ENCODE data around the gene TCERG1.

Gene TCERG1

DNA sequence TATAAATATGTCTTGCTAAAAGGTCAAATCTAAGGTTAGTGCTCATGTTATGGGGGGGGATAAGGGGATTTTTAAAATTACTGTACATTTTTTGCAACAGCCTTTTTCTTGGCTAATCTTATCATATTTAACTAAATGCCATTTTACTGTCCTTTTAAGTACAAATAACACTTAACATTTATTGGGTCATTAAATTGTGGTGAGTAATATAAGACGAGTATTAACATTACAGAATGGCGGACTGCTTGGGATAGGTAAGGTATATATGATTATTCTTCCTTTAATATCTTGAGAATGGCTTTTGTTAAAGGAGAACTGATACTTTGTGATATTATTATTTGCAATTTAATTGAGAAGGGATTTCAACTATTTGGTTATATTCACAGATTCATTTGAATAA lies 35.6 kb downstream of the TCERG1 start:
- no peak overlapping the region for H3K4me3 ChIP-seq (ENCODE audit: insufficient read depth, low read depth, low read length)
- H3K4me1 ChIP-seq (ENCODE audit: control insufficient read depth, insufficient read depth, low read length), result no peaks in the 10 kb centered on the region
- peaks cover 34% of the 10 kb centered on the region for H3K36me3 ChIP-seq (ENCODE audit: control insufficient read depth, insufficient read depth, low read length)
- no peaks in the 10 kb centered on the region for H3K9me3 ChIP-seq (ENCODE audit: control insufficient read depth, low read length)
- H3K27ac ChIP-seq (ENCODE audit: insufficient read depth, low read depth, low read length, poor library complexity, severe bottlenecking), result no peak overlapping the region
- H3K27me3 ChIP-seq (ENCODE audit: control insufficient read depth, insufficient read depth, low read length, poor library complexity, severe bottlenecking), result no peaks in the 10 kb centered on the region
- 100% methylated on average over 2 of the region's 2 CpGs for WGBS, 2 experiments

DNA sequence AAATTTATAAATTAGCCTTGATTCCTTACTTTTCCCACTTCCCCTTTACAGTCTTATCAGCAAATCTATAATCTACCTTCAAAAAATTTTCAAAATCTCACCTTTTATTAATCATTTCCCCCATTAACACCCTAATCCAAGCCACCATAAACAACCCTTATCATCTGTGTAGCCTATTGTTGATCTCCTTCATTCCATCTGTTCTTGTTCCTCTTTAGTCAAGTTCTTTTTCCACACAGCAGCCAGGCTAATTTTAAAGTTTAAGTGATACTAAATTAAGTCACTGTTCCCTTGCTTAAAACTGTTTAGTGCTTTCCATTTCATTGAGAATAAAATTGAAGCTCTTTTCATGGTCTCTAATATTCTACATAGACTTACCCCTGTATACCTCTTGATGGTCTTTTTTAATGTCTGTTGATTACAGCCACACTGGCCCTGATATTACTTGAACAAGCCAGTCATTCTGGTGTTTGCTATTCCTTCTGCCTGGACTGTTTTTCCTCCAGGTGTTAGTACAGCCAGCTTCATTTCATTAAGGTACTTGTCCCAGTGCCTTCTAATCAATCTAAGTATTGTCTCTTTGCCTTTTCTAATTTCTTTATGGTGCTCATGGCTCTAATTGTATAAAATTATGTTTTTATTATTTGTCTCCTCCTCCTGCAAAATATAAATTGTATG lies 37.7 kb downstream of the TCERG1 start:
- no peaks in the 10 kb centered on the region for H3K4me1 ChIP-seq (ENCODE audit: control insufficient read depth, insufficient read depth, low read length)
- no peak overlapping the region for H3K4me3 ChIP-seq (ENCODE audit: insufficient read depth, low read depth, low read length)
- no peaks in the 10 kb centered on the region for H3K9me3 ChIP-seq (ENCODE audit: control insufficient read depth, low read length)
- no peaks in the 10 kb centered on the region for H3K27me3 ChIP-seq (ENCODE audit: control insufficient read depth, insufficient read depth, low read length, poor library complexity, severe bottlenecking)
- H3K27ac ChIP-seq (ENCODE audit: insufficient read depth, low read depth, low read length, poor library complexity, severe bottlenecking), result no peak overlapping the region
- H3K36me3 ChIP-seq (ENCODE audit: control insufficient read depth, insufficient read depth, low read length), result peaks cover 34% of the 10 kb centered on the region

DNA sequence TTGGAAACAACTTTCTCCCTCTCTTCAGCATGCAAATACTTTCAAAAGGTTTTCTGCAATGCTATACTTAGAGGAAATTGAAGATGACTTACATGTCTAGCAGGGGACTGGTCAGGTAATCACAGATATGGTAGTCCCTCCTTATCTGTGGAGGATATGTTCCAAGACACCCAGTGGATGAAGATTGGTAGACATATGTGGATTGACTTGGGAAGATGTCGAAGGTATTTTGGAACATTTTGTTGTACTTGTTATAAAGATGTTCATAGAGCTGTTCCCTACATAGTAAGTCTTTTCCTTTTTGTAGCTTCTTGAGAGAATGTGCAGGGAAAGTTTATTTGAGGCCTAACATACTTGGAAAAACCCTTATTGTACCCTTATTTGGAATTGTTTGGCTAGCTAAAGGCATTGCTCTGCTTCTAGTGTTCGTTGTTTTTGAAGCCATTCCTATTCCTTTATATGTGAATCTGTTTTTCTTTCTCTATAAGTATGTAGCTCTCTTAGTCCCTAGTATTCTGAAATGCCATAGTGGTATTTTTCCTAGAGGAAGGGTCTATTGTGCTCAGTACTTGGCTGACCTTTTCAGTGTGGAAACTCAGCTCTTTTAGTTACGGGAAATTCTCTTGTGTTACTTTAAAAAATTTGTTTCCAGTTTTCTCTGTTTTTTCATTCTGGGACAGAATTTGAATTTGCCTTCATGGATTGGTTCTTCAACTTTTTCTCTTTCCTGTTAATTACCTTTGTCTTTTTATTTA lies 43.1 kb downstream of the TCERG1 start:
- Histone ChIP-seq H3K36me3 (ENCODE audit: control insufficient read depth, insufficient read depth, low read length) (peaks cover 3% of the 10 kb centered on the region), H3K4me1 (ENCODE audit: control insufficient read depth, insufficient read depth, low read length) (no peaks in the 10 kb centered on the region), H3K27me3 (ENCODE audit: control insufficient read depth, insufficient read depth, low read length, poor library complexity, severe bottlenecking) (no peaks in the 10 kb centered on the region), H3K27ac (ENCODE audit: insufficient read depth, low read depth, low read length, poor library complexity, severe bottlenecking) (no peak overlapping the region), H3K4me3 (ENCODE audit: insufficient read depth, low read depth, low read length) (no peak overlapping the region), H3K9me3 (ENCODE audit: control insufficient read depth, low read length) (no peaks in the 10 kb centered on the region)
- 98 to 99% methylated on average over 3 of the region's 3 CpGs for WGBS, 2 experiments

DNA sequence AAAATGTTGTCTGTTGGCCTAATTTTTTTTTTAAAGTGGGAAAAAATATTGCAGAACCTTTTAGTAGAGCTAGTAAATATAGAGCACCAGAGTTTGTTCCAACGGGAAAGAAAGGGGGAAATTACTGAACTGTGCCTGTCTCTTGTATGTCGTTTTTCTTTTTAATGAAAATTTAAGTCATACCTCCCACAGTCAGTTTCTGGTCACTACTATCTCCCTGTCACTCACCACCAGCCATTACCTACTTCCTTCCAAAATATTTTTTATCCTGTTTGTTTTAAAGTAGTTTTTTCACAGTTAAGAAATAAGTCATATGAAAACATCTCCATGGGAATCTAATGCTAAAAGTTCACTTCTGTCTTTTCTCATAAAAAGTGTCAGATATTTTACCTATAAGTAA lies 47.5 kb downstream of the TCERG1 start:
- Histone ChIP-seq H3K36me3 (ENCODE audit: control insufficient read depth, insufficient read depth, low read length) (peaks cover 3% of the 10 kb centered on the region), H3K27ac (ENCODE audit: insufficient read depth, low read depth, low read length, poor library complexity, severe bottlenecking) (no peak overlapping the region)

DNA sequence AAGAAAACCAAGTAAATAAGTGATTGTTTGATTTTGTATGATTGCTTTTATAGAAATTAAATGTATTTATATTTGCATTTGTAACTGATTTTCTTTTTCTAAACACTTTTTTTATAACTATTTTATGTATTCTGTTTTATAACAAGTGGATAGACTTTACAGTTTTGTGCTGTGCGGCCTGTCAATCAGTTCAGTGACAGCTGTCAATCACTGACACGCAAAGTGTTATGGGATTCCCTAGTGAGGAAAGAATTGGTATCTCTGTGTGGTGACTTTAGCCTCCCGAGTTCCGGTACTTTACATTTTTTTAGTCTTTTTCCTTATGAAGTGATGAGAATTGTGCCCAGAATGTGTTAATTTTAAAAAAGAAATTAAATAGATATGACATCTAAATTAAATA lies 52.5 kb downstream of the TCERG1 start:
- 94 to 96% methylated on average over 4 of the region's 4 CpGs for WGBS, 2 experiments
- Histone ChIP-seq H3K4me1 (ENCODE audit: control insufficient read depth, insufficient read depth, low read length) (no peaks in the 10 kb centered on the region), H3K9me3 (ENCODE audit: control insufficient read depth, low read length) (no peaks in the 10 kb centered on the region), H3K36me3 (ENCODE audit: control insufficient read depth, insufficient read depth, low read length) (no peaks in the 10 kb centered on the region), H3K27me3 (ENCODE audit: control insufficient read depth, insufficient read depth, low read length, poor library complexity, severe bottlenecking) (no peaks in the 10 kb centered on the region), H3K4me3 (ENCODE audit: insufficient read depth, low read depth, low read length) (no peak overlapping the region), H3K27ac (ENCODE audit: insufficient read depth, low read depth, low read length, poor library complexity, severe bottlenecking) (no peak overlapping the region)

More for the DNA sequence above, 47.5 kb downstream of the TCERG1 start:
- Histone ChIP-seq H3K4me1 (ENCODE audit: control insufficient read depth, insufficient read depth, low read length) (no peaks in the 10 kb centered on the region), H3K4me3 (ENCODE audit: insufficient read depth, low read depth, low read length) (no peak overlapping the region), H3K27me3 (ENCODE audit: control insufficient read depth, insufficient read depth, low read length, poor library complexity, severe bottlenecking) (no peaks in the 10 kb centered on the region), H3K9me3 (ENCODE audit: control insufficient read depth, low read length) (no peaks in the 10 kb centered on the region)
- 95 to 100% methylated on average over 1 to 2 of the region's 2 CpGs for WGBS, 2 experiments

DNA sequence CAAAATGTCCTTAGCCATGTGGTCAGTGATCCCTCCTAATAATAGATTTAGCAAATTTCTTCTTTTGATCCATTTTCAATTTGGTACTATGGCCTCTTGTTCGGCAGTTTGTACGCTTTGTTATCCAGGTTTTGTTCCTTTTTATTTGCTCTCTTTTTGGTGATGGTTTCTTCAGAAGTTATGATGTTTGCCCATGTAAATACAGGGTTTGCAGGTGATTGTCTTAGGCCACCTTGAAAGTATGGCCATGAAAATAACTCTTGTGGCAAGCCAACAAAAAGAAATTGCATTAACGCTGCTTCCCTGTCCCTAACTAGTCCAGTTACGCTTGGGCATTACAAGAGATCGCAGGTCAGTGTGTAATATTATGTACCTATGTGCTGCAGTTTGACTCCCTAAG lies 60.3 kb downstream of the TCERG1 start:
- Histone ChIP-seq H3K4me1 (ENCODE audit: control insufficient read depth, insufficient read depth, low read length) (no peaks in the 10 kb centered on the region), H3K4me3 (ENCODE audit: insufficient read depth, low read depth, low read length) (no peak overlapping the region), H3K27ac (ENCODE audit: insufficient read depth, low read depth, low read length, poor library complexity, severe bottlenecking) (no peak overlapping the region), H3K36me3 (ENCODE audit: control insufficient read depth, insufficient read depth, low read length) (peaks cover 36% of the 10 kb centered on the region), H3K9me3 (ENCODE audit: control insufficient read depth, low read length) (no peaks in the 10 kb centered on the region), H3K27me3 (ENCODE audit: control insufficient read depth, insufficient read depth, low read length, poor library complexity, severe bottlenecking) (no peaks in the 10 kb centered on the region)
- 95 to 98% methylated on average over 5 of the region's 5 CpGs for WGBS, 2 experiments

DNA sequence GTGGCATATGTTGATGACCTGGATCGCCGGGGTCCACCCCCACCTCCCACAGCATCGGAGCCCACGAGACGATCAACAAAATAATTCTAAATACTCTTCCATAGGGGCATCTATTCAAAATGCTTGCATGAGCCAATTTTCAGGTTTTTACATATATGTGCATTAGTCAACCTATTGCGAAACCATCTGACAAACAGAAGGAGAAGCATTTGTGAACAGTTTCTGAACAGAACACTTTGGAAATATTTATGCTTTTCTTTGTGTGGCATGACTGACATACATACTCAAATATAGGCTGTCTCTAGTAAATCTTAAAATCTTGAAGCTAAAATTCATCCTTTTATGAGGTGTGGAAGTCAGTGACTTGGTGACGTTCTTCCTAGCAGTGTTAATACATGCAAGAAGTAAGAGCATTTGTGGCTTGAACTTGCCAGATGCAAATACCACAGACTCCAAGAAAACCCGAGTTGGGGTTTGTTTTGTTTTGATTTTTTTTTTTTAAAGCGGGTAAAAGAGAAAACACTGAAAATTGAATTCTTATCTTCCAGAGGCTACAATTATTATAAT lies 63.5 kb downstream of the TCERG1 start:
- Histone ChIP-seq H3K27me3 (ENCODE audit: control insufficient read depth, insufficient read depth, low read length, poor library complexity, severe bottlenecking) (no peaks in the 10 kb centered on the region), H3K36me3 (ENCODE audit: control insufficient read depth, insufficient read depth, low read length) (peaks cover 36% of the 10 kb centered on the region), H3K27ac (ENCODE audit: insufficient read depth, low read depth, low read length, poor library complexity, severe bottlenecking) (no peak overlapping the region), H3K4me3 (ENCODE audit: insufficient read depth, low read depth, low read length) (no peak overlapping the region), H3K9me3 (ENCODE audit: control insufficient read depth, low read length) (no peaks in the 10 kb centered on the region), H3K4me1 (ENCODE audit: control insufficient read depth, insufficient read depth, low read length) (no peaks in the 10 kb centered on the region)
- 97% methylated on average over 8 of the region's 9 CpGs for WGBS, 2 experiments

DNA sequence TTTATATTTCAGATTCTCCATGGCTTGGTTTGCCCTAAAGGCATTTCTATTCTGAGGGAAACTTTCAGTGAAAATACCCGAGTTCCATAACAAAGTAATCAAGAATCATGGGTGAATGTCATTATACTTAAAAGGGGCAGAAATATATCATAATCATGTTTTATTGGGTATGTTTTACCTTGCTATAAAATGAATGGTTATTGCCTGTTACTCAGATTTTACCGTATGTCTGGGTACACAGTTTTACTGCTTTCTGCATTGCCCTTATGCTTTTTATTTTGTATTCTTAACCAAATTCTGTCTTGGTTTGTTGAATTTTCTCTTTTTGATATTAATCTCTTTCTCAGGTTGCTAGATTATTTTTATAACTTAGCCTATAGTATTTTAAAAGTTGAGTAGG lies 66.3 kb downstream of the TCERG1 start:
- Histone ChIP-seq H3K4me1 (ENCODE audit: control insufficient read depth, insufficient read depth, low read length) (no peaks in the 10 kb centered on the region), H3K4me3 (ENCODE audit: insufficient read depth, low read depth, low read length) (no peak overlapping the region), H3K9me3 (ENCODE audit: control insufficient read depth, low read length) (no peaks in the 10 kb centered on the region), H3K36me3 (ENCODE audit: control insufficient read depth, insufficient read depth, low read length) (peaks cover 18% of the 10 kb centered on the region), H3K27ac (ENCODE audit: insufficient read depth, low read depth, low read length, poor library complexity, severe bottlenecking) (no peak overlapping the region), H3K27me3 (ENCODE audit: control insufficient read depth, insufficient read depth, low read length, poor library complexity, severe bottlenecking) (no peaks in the 10 kb centered on the region)
- 90 to 100% methylated on average over 1 to 2 of the region's 2 CpGs for WGBS, 2 experiments

DNA sequence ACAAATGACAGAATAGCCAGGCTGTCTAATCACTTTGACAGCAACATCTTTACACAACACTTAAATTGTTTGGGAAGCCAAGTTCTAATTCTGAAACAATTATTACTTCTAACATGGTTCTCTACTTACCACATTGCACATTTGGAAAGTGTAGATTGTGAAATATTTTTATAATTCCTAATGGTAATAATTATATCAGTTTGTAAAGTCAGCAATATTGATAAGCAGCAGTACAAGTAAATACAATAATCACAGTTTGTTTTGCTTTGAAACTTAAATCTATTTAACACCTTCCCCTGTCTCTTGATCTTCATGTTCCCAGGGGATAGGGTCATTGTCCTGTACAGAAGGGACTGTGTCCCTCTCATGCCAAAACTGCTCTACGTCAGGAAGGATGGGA lies 67.4 kb downstream of the TCERG1 start:
- H3K27me3 ChIP-seq (ENCODE audit: control insufficient read depth, insufficient read depth, low read length, poor library complexity, severe bottlenecking), result no peaks in the 10 kb centered on the region
- WGBS, 2 experiments, result 81 to 89% methylated on average over 1 of the region's 1 CpG
- H3K4me1 ChIP-seq (ENCODE audit: control insufficient read depth, insufficient read depth, low read length), result no peaks in the 10 kb centered on the region
- no peak overlapping the region for H3K4me3 ChIP-seq (ENCODE audit: insufficient read depth, low read depth, low read length)
- peaks cover 14% of the 10 kb centered on the region for H3K36me3 ChIP-seq (ENCODE audit: control insufficient read depth, insufficient read depth, low read length)
- no peaks in the 10 kb centered on the region for H3K9me3 ChIP-seq (ENCODE audit: control insufficient read depth, low read length)
- no peak overlapping the region for H3K27ac ChIP-seq (ENCODE audit: insufficient read depth, low read depth, low read length, poor library complexity, severe bottlenecking)

DNA sequence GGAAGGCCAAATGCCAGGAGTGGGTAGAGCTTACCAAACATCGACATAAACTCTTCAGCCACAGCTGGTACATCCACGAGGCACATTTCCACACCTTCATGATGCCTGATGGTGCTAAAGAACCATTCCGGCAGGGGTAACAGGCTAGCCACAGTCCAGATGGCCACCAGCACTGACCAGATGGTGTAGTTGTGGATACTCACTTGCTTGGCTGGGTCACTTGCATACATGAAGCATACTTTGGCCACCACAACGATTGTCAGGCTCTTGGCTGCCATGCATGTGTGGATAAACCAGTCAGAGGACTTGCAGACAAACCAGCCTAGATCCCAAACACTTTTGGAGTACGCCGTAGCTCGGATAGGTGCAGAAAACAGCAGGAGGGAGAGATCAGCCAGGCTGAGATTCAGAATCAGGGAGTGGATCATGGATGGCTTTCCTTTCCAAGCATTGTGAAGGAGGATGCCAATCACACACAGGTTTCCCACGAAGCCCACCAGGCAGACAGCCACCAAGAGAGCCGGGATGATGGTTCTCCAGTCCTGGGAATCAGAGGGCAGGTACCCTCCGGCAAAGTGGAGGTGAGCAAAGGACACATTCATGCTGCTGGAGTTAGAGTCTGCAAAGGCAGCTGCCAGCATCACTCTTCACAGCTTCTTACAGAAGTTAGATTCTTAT lies 68.5 kb downstream of the TCERG1 start:
- Histone ChIP-seq H3K36me3 (ENCODE audit: control insufficient read depth, insufficient read depth, low read length) (peaks cover 4% of the 10 kb centered on the region), H3K27ac (ENCODE audit: insufficient read depth, low read depth, low read length, poor library complexity, severe bottlenecking) (no peak overlapping the region), H3K4me3 (ENCODE audit: insufficient read depth, low read depth, low read length) (no peak overlapping the region), H3K4me1 (ENCODE audit: control insufficient read depth, insufficient read depth, low read length) (no peaks in the 10 kb centered on the region), H3K9me3 (ENCODE audit: control insufficient read depth, low read length) (no peaks in the 10 kb centered on the region), H3K27me3 (ENCODE audit: control insufficient read depth, insufficient read depth, low read length, poor library complexity, severe bottlenecking) (no peaks in the 10 kb centered on the region)
- 86% methylated on average over 10 of the region's 10 CpGs for WGBS, 2 experiments

All from ectodermal cell (in vitro differentiated cells).